Gastrocnemius medialis (tissue), 4 donors: Measurements from ENCODE around the gene GALNS. TPM values are rescaled to one million over a fixed set of nuclear protein-coding genes. Genes with fewer than 3 reads are reported as not detected.

Experiments used
- ATAC-seq, 2 donors: fragments of 150-250 bp; one replicate each; pipeline ENCODE4 v1.9.1; 2016
- DNase-seq, 2 donors: peaks; one replicate each; pipeline ENCODE4 v3.0.0-alpha.2; 2019
- H3K27ac ChIP-seq, 4 donors: fragments of 200-600 bp; sonication (generic); 1 replicate in 1 of 4; 2 replicates in 3 of 4; pipeline ENCODE4 v1.5.1; 2016 to 2018; ENCODE audit warnings: mild to moderate bottlenecking in 2 of 4, moderate library complexity in 1 of 4
- H3K27me3 ChIP-seq, 3 donors: fragments of 200-600 bp; sonication (generic) in 2 of 3; 1 replicate in 1 of 3; 2 replicates in 2 of 3; pipeline versions ENCODE4 v1.5.1 to v1.6.0; 2016 to 2019; ENCODE audit warnings: mild to moderate bottlenecking in 1 of 3, moderate library complexity in 1 of 3
- H3K36me3 ChIP-seq, 2 donors: fragments of 200-600 bp; sonication (generic) in 1 of 2; one replicate each; pipeline ENCODE4 v1.5.1; 2017 to 2018
- H3K4me1 ChIP-seq, 2 donors: fragments of 200-600 bp; sonication (generic) in 1 of 2; one replicate each; pipeline ENCODE4 v1.5.1; 2016 to 2017; ENCODE audit warnings: mild to moderate bottlenecking in 2 of 2
- H3K4me3 ChIP-seq, 4 donors: fragments of 200-600 bp; sonication (generic) in 3 of 4; 1 replicate in 1 of 4; 2 replicates in 3 of 4; pipeline ENCODE4 v1.5.1; 2016 to 2019; ENCODE audit warnings: mild to moderate bottlenecking in 2 of 4
- H3K9me3 ChIP-seq, 3 donors: fragments of 200-600 bp; sonication (generic) in 2 of 3; 1 replicate in 1 of 3; 2 replicates in 2 of 3; pipeline ENCODE4 v1.5.1; 2016 to 2019
- CTCF ChIP-seq, 5 experiments: fragments of 450-650 bp in 3 of 5; fragments of 200-600 bp in 2 of 5; sonication (generic) in 2 of 5; IDR thresholded peaks in 4 of 5; conservative IDR thresholded peaks in 1 of 5; 1 replicate in 4 of 5; 2 replicates in 1 of 5; pipeline ENCODE4 v1.5.1; 2016 to 2019; ENCODE audit warnings: antibody characterized with exemption in 5 of 5, mild to moderate bottlenecking in 3 of 5, moderate library complexity in 3 of 5
- POLR2A ChIP-seq, 2 donors: fragments of 450-650 bp; IDR thresholded peaks; one replicate each; pipeline ENCODE4 v1.6.1; 2017; ENCODE audit warnings: antibody characterized with exemption in 2 of 2, mild to moderate bottlenecking in 2 of 2, moderate library complexity in 2 of 2
- in situ Hi-C, 4 donors: fragments of 200-750 bp; cut with MboI; loops; one replicate each; pipeline versions ENCODE4 v1.15.0 to v1.8.0; 2017; ENCODE audit warnings: low sequenced_read_pairs in 4 of 4
- intact Hi-C: fragments of 100-400 bp; cut with DNase I; formaldehyde crosslinking; loops from one replicate; pipeline ENCODE4 v1.15.1; 2023; ENCODE audit warnings: low total_unique reads
- total RNA-seq, 4 donors: library from RNA; depleted of rRNA; stranded (reverse); fragments of >200 nt; gene quantifications; one replicate each; pipeline versions ENCODE4 v1.1.0 to v1.2.3, GENCODE V29; 2016

GALNS gene
- total RNA-seq, 4 donors from 2014 or later: 8.8 to 14.7 (median 10.0) TPM

GRCh38 chr16:88888461-88889387, 32.0 kb upstream of the GALNS start:
- ATAC-seq: no peak
- peaks cover 66 to 67% of the 10 kb centered on the region in 2 donors for H3K4me1 ChIP-seq
- H3K36me3 ChIP-seq: peaks cover 0 to 35% of the 10 kb centered on the region in 2 donors
- H3K9me3 ChIP-seq: no peaks in the 10 kb centered on the region
- TF ChIP-seq CTCF (IDR thresholded peaks at IDR 0.05 in 4 of 5, conservative IDR thresholded peaks at IDR 0.05 in 1 of 5) (no peak), POLR2A (IDR thresholded peaks at IDR 0.05) (no peak)
- in situ Hi-C loops (no loop called here), intact Hi-C loops (loop anchor here (5.0 kb wide), 1 partner anchor 54 kb away; no protein-coding TSS in a partner anchor)
- DNase-seq: no peak
- H3K4me3 ChIP-seq: no peak overlapping the region
- no peaks in the 10 kb centered on the region for H3K27me3 ChIP-seq
- peak overlapping the region; percentile 70 to 97 (median 90) for H3K27ac ChIP-seq

GRCh38 chr16:88888057-88888456, 31.3 kb upstream of the GALNS start:
- no peak for TF ChIP-seq CTCF (IDR thresholded peaks at IDR 0.05 in 4 of 5, conservative IDR thresholded peaks at IDR 0.05 in 1 of 5)
- TF ChIP-seq POLR2A (IDR thresholded peaks at IDR 0.05): no peak
- Histone ChIP-seq H3K9me3 (no peaks in the 10 kb centered on the region), H3K27me3 (no peaks in the 10 kb centered on the region), H3K27ac (peak overlapping the region; percentile 69 to 97 (median 90)), H3K36me3 (peaks cover 0 to 35% of the 10 kb centered on the region in 2 donors), H3K4me1 (peaks cover 67% of the 10 kb centered on the region in 2 donors), H3K4me3 (no peak overlapping the region)
- in situ Hi-C loops (no loop called here), intact Hi-C loops (loop anchor here (5.0 kb wide), 1 partner anchor 54 kb away; no protein-coding TSS in a partner anchor)
- no peak for DNase-seq
- ATAC-seq: no peak

GRCh38 chr16:88886845-88887521, 30.2 kb upstream of the GALNS start:
- Histone ChIP-seq H3K4me1 (peaks cover 61 to 67% of the 10 kb centered on the region in 2 donors), H3K27ac (peak overlapping the region; percentile 69 to 97 (median 90)), H3K27me3 (no peaks in the 10 kb centered on the region), H3K36me3 (peaks cover 0 to 36% of the 10 kb centered on the region in 2 donors), H3K4me3 (no peak overlapping the region), H3K9me3 (no peaks in the 10 kb centered on the region)
- intact Hi-C loops: loop anchor here (2.0 to 5.0 kb wide), 2 partner anchors 34 to 55 kb away; no protein-coding TSS in a partner anchor
- DNase-seq (peak; percentile 60 to 72), ATAC-seq (peak; percentile 16 to 18)
- in situ Hi-C loops: no loop called here
- TF ChIP-seq CTCF (IDR thresholded peaks at IDR 0.05 in 4 of 5, conservative IDR thresholded peaks at IDR 0.05 in 1 of 5) (peak in 2 of 5 experiments; percentile 29 to 40), POLR2A (IDR thresholded peaks at IDR 0.05) (no peak)

GRCh38 chr16:88886420-88886844, 29.7 kb upstream of the GALNS start:
- no peak for ATAC-seq
- in situ Hi-C loops: no loop called here
- peaks cover 59 to 67% of the 10 kb centered on the region in 2 donors for H3K4me1 ChIP-seq

More at GRCh38 chr16:88886420-88886844, 29.7 kb upstream of the GALNS start:
- no peak for DNase-seq
- H3K4me3 ChIP-seq: no peak overlapping the region
- no peaks in the 10 kb centered on the region for H3K9me3 ChIP-seq
- H3K27ac ChIP-seq: peak overlapping the region; percentile 69 to 97 (median 90)
- intact Hi-C loops: loop anchor here (2.0 to 5.0 kb wide), 2 partner anchors 34 to 56 kb away; no protein-coding TSS in a partner anchor
- H3K27me3 ChIP-seq: no peaks in the 10 kb centered on the region
- TF ChIP-seq CTCF (IDR thresholded peaks at IDR 0.05 in 4 of 5, conservative IDR thresholded peaks at IDR 0.05 in 1 of 5) (no peak), POLR2A (IDR thresholded peaks at IDR 0.05) (no peak)
- H3K36me3 ChIP-seq: peaks cover 0 to 36% of the 10 kb centered on the region in 2 donors
